A673 (cell line): ENCODE results near the gene ST8SIA1.

Source experiments
- CTCF ChIP-seq: fragments of 300-800, 200-600 bp; sonication (generic); conservative IDR thresholded peaks from 2 replicates; pipeline ENCODE4 v1.5.1; 2017; ENCODE audit warnings: low read depth, mild to moderate bottlenecking, antibody characterized with exemption, low read length, moderate library complexity, mixed read lengths
- EZH2 ChIP-seq: fragments of 200-600 bp; sonication (generic); IDR thresholded peaks from 2 replicates; pipeline ENCODE4 v1.6.1; 2017; ENCODE audit warnings: borderline replicate concordance, low read depth, mild to moderate bottlenecking, mixed read lengths, antibody characterized with exemption, low read length; ENCODE audit not compliant: poor library complexity, severe bottlenecking

DNA sequence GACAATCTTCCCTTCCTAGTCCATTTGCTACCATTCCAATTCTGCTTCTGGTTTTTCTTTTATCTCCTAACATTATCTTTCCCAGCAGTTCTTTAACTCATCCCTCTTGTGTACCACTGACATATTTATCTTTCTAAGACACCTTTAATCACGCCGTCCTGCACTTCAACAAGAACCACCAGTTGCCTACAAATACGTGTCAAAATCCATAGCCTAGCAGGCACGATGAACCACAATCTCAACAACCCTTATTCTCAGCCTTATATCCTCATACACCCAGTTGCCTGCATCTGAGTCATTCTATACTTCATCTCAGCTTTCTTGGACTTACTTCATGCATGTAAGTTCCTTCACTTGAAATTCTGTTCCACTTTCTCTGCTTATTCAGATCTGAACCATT is 16.4 kb upstream of the ST8SIA1 start:
- TF ChIP-seq CTCF (no peak), EZH2 (no peak)
